Amygdala (tissue), 56 donors: ENCODE data around the gene GRPEL2.
"Not testable (repeated sequence)": the region's sequence is repeated elsewhere in the genome, so short reads cannot be mapped to it uniquely, and the experiment has no call there.

Source experiments
- DNase-seq, 56 donors: peaks; one replicate each; lab custom pipeline; 2025; lab: John Stamatoyannopoulos, UW

GRPEL2 gene

DNA sequence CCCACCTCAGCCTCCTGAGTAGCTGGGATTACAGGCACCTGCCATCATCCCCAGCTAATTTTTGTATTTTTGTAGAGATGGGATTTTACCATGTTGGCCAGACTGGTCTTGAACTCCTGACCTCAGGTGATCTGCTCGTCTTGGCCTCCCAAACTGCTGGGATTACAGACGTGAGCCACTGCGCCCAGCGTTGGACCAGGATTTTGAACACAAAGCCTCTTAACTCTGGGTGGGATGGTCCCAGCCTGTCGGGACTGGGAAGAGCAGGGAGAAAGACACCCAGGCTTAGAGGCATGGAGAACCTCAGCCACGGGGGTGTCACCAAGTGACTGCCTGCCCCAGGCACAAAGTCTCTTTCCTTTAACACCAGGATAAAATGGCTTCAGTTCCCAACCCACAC lies 45.8 kb downstream of the GRPEL2 start:
- not testable (repeated sequence) for DNase-seq

DNA sequence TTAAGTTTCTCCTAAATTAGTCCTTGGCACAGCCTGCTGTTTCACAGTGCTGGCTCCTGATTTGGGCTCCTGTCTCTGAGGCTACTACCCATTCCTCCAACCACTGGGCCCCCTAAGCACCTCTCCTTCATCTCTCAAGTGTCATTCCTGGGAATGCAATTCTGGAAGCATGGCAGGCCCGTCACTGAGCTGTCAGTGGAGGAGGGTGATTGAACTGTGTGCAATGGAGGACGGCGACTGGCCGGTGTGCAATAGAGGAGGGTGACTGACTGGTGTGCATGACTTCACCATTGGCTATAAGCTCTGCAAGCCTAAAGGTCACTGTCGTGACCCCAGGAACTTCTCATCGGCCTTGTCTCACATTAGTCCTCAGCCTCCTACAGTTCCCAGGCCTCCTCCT lies 46.2 kb downstream of the GRPEL2 start:
- no peak for DNase-seq

GRCh38 chr5:149392718-149393117 lies 47.4 kb downstream of the GRPEL2 start:
- DNase-seq, result no peak

GRCh38 chr5:149394996-149395395 lies 49.7 kb downstream of the GRPEL2 start:
- DNase-seq, result not testable (repeated sequence)

GRCh38 chr5:149397530-149397929 lies 52.2 kb downstream of the GRPEL2 start:
- DNase-seq, result no peak

DNA sequence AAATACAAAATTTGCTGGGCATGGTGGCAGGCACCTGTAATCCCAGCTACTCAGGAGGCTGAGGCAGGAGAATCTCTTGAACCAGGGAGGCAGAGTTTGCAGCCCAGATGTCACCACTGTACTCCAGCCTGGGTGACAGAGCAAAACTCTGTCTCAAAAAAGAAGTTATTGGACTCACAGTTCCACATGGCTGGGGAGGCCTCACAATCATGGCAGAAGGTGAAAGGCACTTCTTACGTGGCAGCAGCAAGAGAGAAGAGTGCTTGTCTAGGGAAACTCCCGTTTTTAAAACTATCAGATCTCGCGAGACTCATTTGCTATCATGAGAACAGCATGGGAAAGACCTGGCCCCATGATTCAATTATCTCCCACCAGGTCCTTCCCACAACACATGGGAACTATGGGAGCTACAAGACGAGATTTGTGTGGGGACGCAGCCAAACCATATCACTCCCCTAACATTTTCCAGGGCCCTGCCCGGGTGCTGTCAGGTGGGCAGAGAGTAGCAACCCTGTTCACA lies 53.5 kb downstream of the GRPEL2 start:
- not testable (repeated sequence) for DNase-seq

- DNase-seq, result no peak
Measured at GRCh38 chr5:149399775-149400174, 54.5 kb downstream of the GRPEL2 start.

DNA sequence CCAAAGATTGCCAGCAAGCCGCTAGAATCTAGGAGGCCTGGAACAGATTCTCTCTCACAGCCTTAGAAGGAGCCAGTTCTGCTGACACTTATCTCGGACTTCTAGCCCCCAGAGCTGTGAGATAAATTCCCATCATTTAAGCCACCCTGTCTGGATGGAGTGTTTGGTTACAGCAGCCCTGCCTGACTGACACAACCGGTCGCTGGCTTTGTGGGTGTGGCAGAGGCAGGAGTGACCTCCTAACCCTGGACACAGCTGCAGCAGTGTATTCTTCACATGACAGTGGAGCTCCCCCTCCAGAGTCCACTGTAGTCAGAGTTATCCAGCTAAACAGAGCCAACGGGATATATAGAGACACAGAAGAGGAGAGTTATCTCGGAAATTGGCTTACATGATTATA lies 55.0 kb downstream of the GRPEL2 start:
- no peak for DNase-seq

DNA sequence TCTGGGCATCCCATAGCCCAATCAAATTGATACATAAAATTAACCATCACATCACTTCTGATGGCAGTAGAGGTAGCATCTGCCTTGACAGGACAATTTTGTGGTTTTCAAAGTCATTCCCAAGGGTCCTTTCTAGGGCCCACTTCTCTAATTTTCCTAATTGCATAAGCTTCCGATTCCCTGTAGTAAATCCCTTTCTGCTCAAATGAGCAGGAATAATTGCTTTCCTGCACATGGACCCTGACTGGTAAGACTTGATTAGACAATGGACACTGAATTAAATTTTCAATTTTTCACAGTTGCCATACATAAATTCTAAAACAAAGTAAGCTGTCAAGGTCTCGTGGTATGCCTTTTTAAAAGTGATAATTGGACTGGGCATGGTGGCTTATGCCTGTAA lies 55.8 kb downstream of the GRPEL2 start:
- DNase-seq, result no peak

GRCh38 chr5:149402291-149402690 lies 57.0 kb downstream of the GRPEL2 start:
- DNase-seq, result no peak
